CD4-positive, alpha-beta T cell (primary cell): ENCODE measurements around the gene HTRA1. TPM values are rescaled to one million over a fixed set of nuclear protein-coding genes. Genes with fewer than 3 reads are reported as not detected.
A peak's percentile ranks its signal among the peaks of the same experiment; 100 is the strongest.

Experiments used
- ATAC-seq: fragments of 200-7000 bp; cut with Tn5 transposase; one replicate; pipeline ENCODE4 v1.10.0; 2022; ENCODE audit warnings: mild to moderate bottlenecking; ENCODE audit not compliant: poor library complexity
- CTCF ChIA-PET: fragments of 350-600 bp; sonication (Branson Sonifier 250); formaldehyde crosslinking; loops from one replicate; lab custom pipeline; 2021; ENCODE audit warnings: antibody characterized with exemption, inconsistent platforms; lab: Charles Lee
- POLR2A ChIA-PET: fragments of 350-600 bp; sonication (Branson Sonifier 250); formaldehyde crosslinking; loops from one replicate; lab custom pipeline; 2021; ENCODE audit warnings: antibody characterized with exemption, inconsistent platforms; lab: Charles Lee
- DNase-seq, 14 experiments: peaks; one replicate each; pipeline ENCODE4 v3.0.0-alpha.2; 2013 to 2020; ENCODE audit warnings: mixed read lengths in 2 of 14
- H3K27ac ChIP-seq, 2 donors: one replicate each; pipeline versions ENCODE4 v1.5.1 to v1.7.0; 2013; ENCODE audit warnings: low read length in 2 of 2, low read depth in 1 of 2, mild to moderate bottlenecking in 1 of 2
- H3K27me3 ChIP-seq, 2 experiments: 1 replicate in 1 of 2; 2 replicates in 1 of 2; pipeline versions ENCODE4 v1.6.1 to v1.7.0; 2013; ENCODE audit warnings: low read length in 2 of 2, control low read depth in 1 of 2, mild to moderate bottlenecking in 1 of 2, moderate library complexity in 1 of 2; ENCODE audit not compliant: insufficient read depth in 2 of 2, control insufficient read depth in 1 of 2
- H3K36me3 ChIP-seq: one replicate; pipeline ENCODE4 v1.6.1; 2013; ENCODE audit warnings: low read length, control low read depth; ENCODE audit not compliant: insufficient read depth
- H3K4me1 ChIP-seq: one replicate; pipeline ENCODE4 v1.6.1; 2013; ENCODE audit warnings: low read length, control low read depth; ENCODE audit not compliant: insufficient read depth
- H3K4me3 ChIP-seq: one replicate; pipeline ENCODE4 v1.5.1; 2013; ENCODE audit warnings: mild to moderate bottlenecking, low read length, moderate library complexity
- H3K9me3 ChIP-seq, 2 experiments: 1 replicate in 1 of 2; 2 replicates in 1 of 2; pipeline versions ENCODE4 v1.6.1 to v1.7.0; 2013; ENCODE audit warnings: low read length in 2 of 2, mild to moderate bottlenecking in 2 of 2, control low read depth in 1 of 2, moderate library complexity in 1 of 2; ENCODE audit not compliant: control insufficient read depth in 1 of 2, insufficient read depth in 1 of 2
- H3K27ac Mint-ChIP-seq: one replicate; pipeline ENCODE4 v1.8.0; 2020; ENCODE audit warnings: mixed read lengths
- H3K27me3 Mint-ChIP-seq: one replicate; pipeline ENCODE4 v1.8.0; 2021; ENCODE audit warnings: mixed read lengths
- H3K36me3 Mint-ChIP-seq: one replicate; pipeline ENCODE4 v1.8.0; 2021; ENCODE audit warnings: low read depth, mixed read lengths
- H3K4me1 Mint-ChIP-seq: one replicate; pipeline ENCODE4 v1.8.0; 2021; ENCODE audit warnings: low read depth, mixed read lengths
- H3K4me3 Mint-ChIP-seq: one replicate; pipeline ENCODE4 v1.8.0; 2020; ENCODE audit warnings: mild to moderate bottlenecking, mixed read lengths
- H3K9me3 Mint-ChIP-seq: one replicate; pipeline ENCODE4 v1.8.0; 2020; ENCODE audit warnings: mixed read lengths
- CTCF ChIP-seq: fragments of 200-600 bp; IDR thresholded peaks from one replicate; pipeline ENCODE4 v1.8.0; 2022; ENCODE audit warnings: antibody characterized with exemption, mild to moderate bottlenecking
- intact Hi-C, 2 experiments: fragments of 100-400 bp; cut with DNase I in 1 of 2; cut with micrococcal nuclease in 1 of 2; formaldehyde crosslinking; loops; one replicate each; pipeline versions ENCODE4 v1.15.1 to v1.9.0; 2023 to 2025; cut with DNase I, micrococcal nuclease
- total RNA-seq, 174 experiments: library from RNA in 2 of 174; stranded (reverse) in 2 of 174; gene quantifications; one replicate each; pipeline ENCODE4 v1.2.3 and lab custom pipeline; 2021 to 2026

The HTRA1 gene
- total RNA-seq, 2 experiments from 2014 or later = not detected

- TF ChIP-seq CTCF = no peak
- Mint-ChIP-seq H3K27ac (no peak overlapping the region), H3K36me3 (no peaks in the 10 kb centered on the region), H3K27me3 (peaks cover 73% of the 10 kb centered on the region), H3K4me3 (no peak overlapping the region), H3K9me3 (no peaks in the 10 kb centered on the region), H3K4me1 (no peaks in the 10 kb centered on the region)
- Histone ChIP-seq H3K27me3 (peaks cover 12 to 16% of the 10 kb centered on the region in 2 experiments), H3K4me1 (no peaks in the 10 kb centered on the region), H3K4me3 (no peak overlapping the region), H3K36me3 (no peaks in the 10 kb centered on the region), H3K9me3 (no peaks in the 10 kb centered on the region), H3K27ac (no peak overlapping the region)
- no peak for DNase-seq
- intact Hi-C loops = no loop called here
- no peak for ATAC-seq
- POLR2A ChIA-PET = no interaction called here
- CTCF ChIA-PET = no interaction called here
Observed at GRCh38 chr10:122468307-122468925, 7.1 kb downstream of the HTRA1 start.

- ATAC-seq (no peak), DNase-seq (peak in 2 of 14 experiments; percentile 38 to 55)
- no peak for TF ChIP-seq CTCF
- peaks cover 71% of the 10 kb centered on the region for H3K27me3 Mint-ChIP-seq
- POLR2A ChIA-PET = no interaction called here
- Histone ChIP-seq H3K36me3 (no peaks in the 10 kb centered on the region), H3K4me1 (peaks cover under 1% of the 10 kb centered on the region), H3K27ac (no peak overlapping the region), H3K9me3 (no peaks in the 10 kb centered on the region), H3K4me3 (no peak overlapping the region), H3K27me3 (peaks cover 6 to 10% of the 10 kb centered on the region in 2 experiments)
- peaks cover 4% of the 10 kb centered on the region for H3K4me1 Mint-ChIP-seq
- H3K27ac Mint-ChIP-seq = no peak overlapping the region
- CTCF ChIA-PET = no interaction called here
- no peaks in the 10 kb centered on the region for H3K9me3 Mint-ChIP-seq
- intact Hi-C loops = no loop called here
- no peak overlapping the region for H3K4me3 Mint-ChIP-seq
- H3K36me3 Mint-ChIP-seq = no peaks in the 10 kb centered on the region
Observed at GRCh38 chr10:122468926-122469781, 7.8 kb downstream of the HTRA1 start.

GRCh38 chr10:122469848-122470247, 8.5 kb downstream of the HTRA1 start:
- no peak for TF ChIP-seq CTCF
- Mint-ChIP-seq H3K27me3 (peaks cover 71% of the 10 kb centered on the region), H3K9me3 (no peaks in the 10 kb centered on the region), H3K4me3 (no peak overlapping the region), H3K27ac (no peak overlapping the region), H3K4me1 (peaks cover 10% of the 10 kb centered on the region), H3K36me3 (no peaks in the 10 kb centered on the region)
- intact Hi-C loops = no loop called here
- CTCF ChIA-PET = no interaction called here
- Histone ChIP-seq H3K27me3 (peaks cover 3 to 6% of the 10 kb centered on the region in 2 experiments), H3K9me3 (no peaks in the 10 kb centered on the region), H3K36me3 (no peaks in the 10 kb centered on the region), H3K4me1 (peaks cover 3% of the 10 kb centered on the region), H3K27ac (no peak overlapping the region), H3K4me3 (no peak overlapping the region)
- DNase-seq (no peak), ATAC-seq (no peak)
- POLR2A ChIA-PET = no interaction called here
